Fibroblast of lung (primary cell): ENCODE measurements around the gene RNF10. TPM values are rescaled to one million over a fixed set of nuclear protein-coding genes. Genes with fewer than 3 reads are reported as not detected.

ENCODE experiments used
- DNase-seq, 2 donors: peaks; one replicate each; pipeline versions ENCODE4 v3.0.0 to v3.0.0-alpha.2; 2010; ENCODE audit warnings: low read depth in 2 of 2
- H2AFZ ChIP-seq: 2 replicates; pipeline ENCODE4 v1.5.1; 2012; ENCODE audit warnings: low read length, control low read depth, inconsistent platforms
- H3K27ac ChIP-seq: 2 replicates; pipeline ENCODE4 v1.5.1; 2011; ENCODE audit warnings: low read length, control low read depth; ENCODE audit not compliant: insufficient read depth
- H3K27me3 ChIP-seq: 2 replicates; pipeline ENCODE4 v1.5.1; 2011; ENCODE audit warnings: mild to moderate bottlenecking, low read length; ENCODE audit not compliant: control insufficient read depth, insufficient read depth
- H3K36me3 ChIP-seq: 2 replicates; pipeline ENCODE4 v1.5.1; 2011; ENCODE audit warnings: low read length; ENCODE audit not compliant: control insufficient read depth, insufficient read depth
- H3K4me1 ChIP-seq: 2 replicates; pipeline ENCODE4 v1.5.1; 2011; ENCODE audit warnings: low read length; ENCODE audit not compliant: control insufficient read depth, insufficient read depth; ENCODE audit errors: extremely low read depth
- H3K4me2 ChIP-seq: 2 replicates; pipeline ENCODE4 v1.5.1; 2011; ENCODE audit warnings: low read length, control low read depth; ENCODE audit not compliant: insufficient read depth; ENCODE audit errors: extremely low read depth
- H3K4me3 ChIP-seq, 4 experiments: fragments of 200-600 bp in 1 of 4; sonication (generic) in 1 of 4; replicated peaks in 1 of 4; 2 replicates each; pipeline ENCODE4 v1.5.1; 2011 to 2016; ENCODE audit warnings: low read length in 4 of 4, low read depth in 3 of 4, mild to moderate bottlenecking in 3 of 4, control low read depth in 2 of 4, inconsistent platforms in 1 of 4, mixed read lengths in 1 of 4; ENCODE audit not compliant: insufficient read depth in 1 of 4; ENCODE audit errors: control extremely low read depth in 1 of 4
- H3K79me2 ChIP-seq: 2 replicates; pipeline ENCODE4 v1.5.1; 2012; ENCODE audit warnings: mild to moderate bottlenecking, low read length, inconsistent platforms; ENCODE audit not compliant: control insufficient read depth, insufficient read depth
- H3K9ac ChIP-seq: 2 replicates; pipeline ENCODE4 v1.5.1; 2011; ENCODE audit warnings: mild to moderate bottlenecking, low read length, control low read depth; ENCODE audit not compliant: insufficient read depth
- H3K9me3 ChIP-seq: 2 replicates; pipeline ENCODE4 v1.5.1; 2012; ENCODE audit warnings: low read depth, low read length; ENCODE audit not compliant: control insufficient read depth, insufficient read depth
- H4K20me1 ChIP-seq: 2 replicates; pipeline ENCODE4 v1.5.1; 2011; ENCODE audit warnings: low read length; ENCODE audit not compliant: control insufficient read depth, insufficient read depth; ENCODE audit errors: extremely low read depth
- EZH2 ChIP-seq: IDR thresholded peaks from 2 replicates; pipeline ENCODE4 v1.5.1; 2012; ENCODE audit warnings: low read length, control low read depth, mild to moderate bottlenecking; ENCODE audit errors: missing control alignments
- polyA plus RNA-seq, 2 donors: library from polyadenylated mRNA; depleted of rRNA in 1 of 2; stranded (reverse) in 1 of 2; unstranded in 1 of 2; fragments of >200 nt; gene quantifications; 2 replicates each; pipeline ENCODE4 v1.2.1, GENCODE V29; 2011 to 2012; ENCODE audit warnings: missing spikeins in 1 of 2
- total RNA-seq: library from RNA; depleted of rRNA; stranded (reverse); fragments of >200 nt; gene quantifications from 2 replicates; pipeline ENCODE4 v1.2.1, GENCODE V29; 2014
- TF ChIP-seq, protein P1 (sequence below), 2 donors: IDR thresholded peaks in 1 of 2; conservative IDR thresholded peaks in 1 of 2; 1 replicate in 1 of 2; 2 replicates in 1 of 2; pipeline ENCODE4 v1.5.1; 2011 to 2012; ENCODE audit warnings: low read length in 2 of 2, control low read depth in 1 of 2, inconsistent platforms in 1 of 2, low read depth in 1 of 2, mild to moderate bottlenecking in 1 of 2

Gene RNF10
- total and polyA plus RNA-seq, 2 donors (not counting 1 experiment from before 2014, with no cell fraction given): 174 to 184 TPM

DNA sequence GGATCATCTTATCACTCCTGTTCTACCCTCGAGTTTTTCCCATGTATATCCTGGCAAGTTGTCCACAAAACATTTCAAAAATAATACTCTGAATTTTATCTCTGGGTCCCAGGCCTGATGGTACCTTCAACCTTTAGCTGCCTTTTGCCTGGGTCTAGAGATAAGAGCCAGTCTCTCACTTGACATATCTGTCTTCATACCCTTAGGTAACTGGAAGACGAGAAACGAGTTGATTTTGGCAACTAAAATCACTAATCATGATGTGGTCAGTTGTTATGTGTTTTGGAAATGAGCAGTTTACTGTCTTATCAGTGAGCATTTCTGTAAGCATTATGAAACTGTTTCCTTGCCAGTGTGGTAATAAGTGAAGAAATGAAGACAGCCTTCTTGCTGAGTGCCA, 6.3 kb downstream of the RNF10 start:
- no peak overlapping the region for H3K9ac ChIP-seq
- H4K20me1 ChIP-seq: peaks cover 16% of the 10 kb centered on the region
- H3K36me3 ChIP-seq: no peaks in the 10 kb centered on the region
- no peak for TF ChIP-seq EZH2
- TF ChIP-seq, protein P1, sequence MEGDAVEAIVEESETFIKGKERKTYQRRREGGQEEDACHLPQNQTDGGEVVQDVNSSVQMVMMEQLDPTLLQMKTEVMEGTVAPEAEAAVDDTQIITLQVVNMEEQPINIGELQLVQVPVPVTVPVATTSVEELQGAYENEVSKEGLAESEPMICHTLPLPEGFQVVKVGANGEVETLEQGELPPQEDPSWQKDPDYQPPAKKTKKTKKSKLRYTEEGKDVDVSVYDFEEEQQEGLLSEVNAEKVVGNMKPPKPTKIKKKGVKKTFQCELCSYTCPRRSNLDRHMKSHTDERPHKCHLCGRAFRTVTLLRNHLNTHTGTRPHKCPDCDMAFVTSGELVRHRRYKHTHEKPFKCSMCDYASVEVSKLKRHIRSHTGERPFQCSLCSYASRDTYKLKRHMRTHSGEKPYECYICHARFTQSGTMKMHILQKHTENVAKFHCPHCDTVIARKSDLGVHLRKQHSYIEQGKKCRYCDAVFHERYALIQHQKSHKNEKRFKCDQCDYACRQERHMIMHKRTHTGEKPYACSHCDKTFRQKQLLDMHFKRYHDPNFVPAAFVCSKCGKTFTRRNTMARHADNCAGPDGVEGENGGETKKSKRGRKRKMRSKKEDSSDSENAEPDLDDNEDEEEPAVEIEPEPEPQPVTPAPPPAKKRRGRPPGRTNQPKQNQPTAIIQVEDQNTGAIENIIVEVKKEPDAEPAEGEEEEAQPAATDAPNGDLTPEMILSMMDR (conservative IDR thresholded peaks at IDR 0.05 in 1 of 2, IDR thresholded peaks at IDR 0.05 in 1 of 2; ENCODE audit: low read depth in 1 of 2, low read length in 2 of 2): no peak
- no peaks in the 10 kb centered on the region for H3K9me3 ChIP-seq
- no peak overlapping the region for H2AFZ ChIP-seq
- DNase-seq: peak in 1 of 2 donors; percentile 74
- peaks cover 88% of the 10 kb centered on the region for H3K79me2 ChIP-seq
- peaks cover 14% of the 10 kb centered on the region for H3K4me1 ChIP-seq
- no peaks in the 10 kb centered on the region for H3K27me3 ChIP-seq
- H3K4me2 ChIP-seq: no peak overlapping the region
- peak overlapping the region; percentile 16 for H3K27ac ChIP-seq
- no peak overlapping the region for H3K4me3 ChIP-seq

DNA sequence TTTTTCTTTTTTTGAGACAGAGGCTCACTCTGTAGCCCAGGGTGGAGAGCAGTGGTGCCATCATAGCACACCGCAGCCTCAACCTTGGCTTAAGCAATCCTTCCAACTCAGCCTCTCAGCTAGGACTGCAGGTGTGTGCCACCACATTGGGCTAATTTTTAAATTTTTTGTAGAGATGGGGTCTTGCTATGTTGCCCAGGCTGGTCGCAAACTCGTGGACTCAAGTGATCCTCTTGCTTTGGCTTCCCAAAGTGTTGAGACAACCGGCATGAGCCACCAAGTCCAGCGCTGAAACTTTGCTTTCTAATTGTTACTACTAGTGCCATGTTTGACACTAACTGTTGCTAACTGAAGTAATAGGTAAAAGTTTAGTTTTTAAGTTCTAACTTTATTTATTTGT, 8.0 kb downstream of the RNF10 start:
- Histone ChIP-seq H3K9me3 (no peaks in the 10 kb centered on the region), H3K9ac (no peak overlapping the region), H3K4me3 (no peak overlapping the region), H2AFZ (no peak overlapping the region), H3K27me3 (no peaks in the 10 kb centered on the region), H3K4me1 (peaks cover 12% of the 10 kb centered on the region), H4K20me1 (peaks cover 4% of the 10 kb centered on the region), H3K27ac (no peak overlapping the region), H3K4me2 (no peak overlapping the region), H3K79me2 (peaks cover 84% of the 10 kb centered on the region), H3K36me3 (peaks cover 4% of the 10 kb centered on the region)
- no peak for TF ChIP-seq EZH2
- TF ChIP-seq, protein P1 (conservative IDR thresholded peaks at IDR 0.05 in 1 of 2, IDR thresholded peaks at IDR 0.05 in 1 of 2; ENCODE audit: low read depth in 1 of 2, low read length in 2 of 2): no peak
- no peak for DNase-seq

DNA sequence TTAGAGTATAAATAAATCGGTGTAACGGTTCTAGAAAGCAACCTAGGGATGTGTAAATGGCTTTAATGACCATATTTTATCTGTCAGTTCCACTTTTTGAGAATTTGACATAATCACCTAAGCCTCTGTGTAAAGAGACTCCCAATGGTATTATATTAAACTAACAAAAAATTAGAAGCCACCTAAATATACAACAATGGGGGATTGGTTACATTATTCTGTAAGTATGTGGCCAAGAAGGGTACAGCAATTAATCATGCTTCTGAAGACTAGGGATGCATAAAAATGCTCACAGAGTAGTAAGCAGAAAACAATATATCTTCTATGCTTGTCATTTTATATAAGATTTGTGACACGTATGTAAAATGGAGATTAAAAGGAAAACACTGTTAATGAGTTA, 10.5 kb downstream of the RNF10 start:
- Histone ChIP-seq H3K27me3 (no peaks in the 10 kb centered on the region), H3K4me3 (no peak overlapping the region), H3K79me2 (peaks cover 80% of the 10 kb centered on the region), H3K36me3 (peaks cover 9% of the 10 kb centered on the region), H2AFZ (no peak overlapping the region), H3K9me3 (no peaks in the 10 kb centered on the region), H3K27ac (no peak overlapping the region), H3K4me1 (peaks cover 3% of the 10 kb centered on the region), H4K20me1 (no peaks in the 10 kb centered on the region), H3K9ac (no peak overlapping the region), H3K4me2 (no peak overlapping the region)
- DNase-seq: no peak
- TF ChIP-seq, protein P1 (conservative IDR thresholded peaks at IDR 0.05 in 1 of 2, IDR thresholded peaks at IDR 0.05 in 1 of 2; ENCODE audit: low read depth in 1 of 2, low read length in 2 of 2): no peak
- no peak for TF ChIP-seq EZH2
